ENCODE measurements around the gene ATG14. TPM values are rescaled to one million over a fixed set of nuclear protein-coding genes. Genes with fewer than 3 reads are reported as not detected.

Gene ATG14
- total and polyA plus RNA-seq, 8 donors, result 3.0 to 8.1 (median 4.7) TPM

DNA sequence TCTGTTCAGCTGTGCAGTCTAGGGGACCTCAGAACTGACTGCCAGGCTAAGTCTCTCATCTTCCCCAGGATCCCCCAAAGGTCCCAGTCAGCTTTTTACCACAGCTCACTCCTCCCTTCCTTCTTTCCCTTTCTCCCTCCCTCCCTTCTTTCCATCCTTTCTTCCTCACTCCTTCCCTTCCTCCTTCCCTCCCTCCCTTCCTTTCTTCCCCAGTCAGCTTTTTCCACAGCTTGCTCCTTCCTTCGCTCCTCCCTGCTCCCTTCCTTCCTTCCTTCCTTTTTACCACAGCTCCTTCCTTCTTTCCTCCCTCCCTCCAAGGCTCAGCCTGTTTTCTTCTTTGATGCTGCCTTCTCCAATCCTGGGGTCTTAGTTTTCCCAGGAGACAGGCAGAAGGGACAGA is 39.2 kb downstream of the ATG14 start:
- Histone ChIP-seq H3K36me3 (peaks cover 0 to 18% (median 5%) of the 10 kb centered on the region in 3 donors), H3K4me1 (no peaks in the 10 kb centered on the region), H3K4me3 (no peak overlapping the region), H3K27me3 (no peaks in the 10 kb centered on the region), H3K9me3 (no peaks in the 10 kb centered on the region), H3K27ac (no peak overlapping the region)
- ATAC-seq, result no peak
- intact Hi-C loops (cut with DNase I), result no loop called here
- 96 to 100% methylated on average over 1 of the region's 1 CpG for WGBS, 2 donors
- TF ChIP-seq, protein P1, sequence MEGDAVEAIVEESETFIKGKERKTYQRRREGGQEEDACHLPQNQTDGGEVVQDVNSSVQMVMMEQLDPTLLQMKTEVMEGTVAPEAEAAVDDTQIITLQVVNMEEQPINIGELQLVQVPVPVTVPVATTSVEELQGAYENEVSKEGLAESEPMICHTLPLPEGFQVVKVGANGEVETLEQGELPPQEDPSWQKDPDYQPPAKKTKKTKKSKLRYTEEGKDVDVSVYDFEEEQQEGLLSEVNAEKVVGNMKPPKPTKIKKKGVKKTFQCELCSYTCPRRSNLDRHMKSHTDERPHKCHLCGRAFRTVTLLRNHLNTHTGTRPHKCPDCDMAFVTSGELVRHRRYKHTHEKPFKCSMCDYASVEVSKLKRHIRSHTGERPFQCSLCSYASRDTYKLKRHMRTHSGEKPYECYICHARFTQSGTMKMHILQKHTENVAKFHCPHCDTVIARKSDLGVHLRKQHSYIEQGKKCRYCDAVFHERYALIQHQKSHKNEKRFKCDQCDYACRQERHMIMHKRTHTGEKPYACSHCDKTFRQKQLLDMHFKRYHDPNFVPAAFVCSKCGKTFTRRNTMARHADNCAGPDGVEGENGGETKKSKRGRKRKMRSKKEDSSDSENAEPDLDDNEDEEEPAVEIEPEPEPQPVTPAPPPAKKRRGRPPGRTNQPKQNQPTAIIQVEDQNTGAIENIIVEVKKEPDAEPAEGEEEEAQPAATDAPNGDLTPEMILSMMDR (IDR thresholded peaks at IDR 0.05), result no peak
- no peak for DNase-seq
- FAIRE-seq, result no peak

GRCh38 chr14:55370883-55371455 is 40.7 kb downstream of the ATG14 start:
- intact Hi-C loops (cut with DNase I), result no loop called here
- ATAC-seq, result no peak
- peaks cover 0 to 8% (median 5%) of the 10 kb centered on the region in 3 donors for H3K36me3 ChIP-seq

GRCh38 chr14:55366271-55366670 is 45.4 kb downstream of the ATG14 start:
- H3K4me1 ChIP-seq, result no peaks in the 10 kb centered on the region
- TF ChIP-seq, protein P1 (IDR thresholded peaks at IDR 0.05), result no peak
- no peak overlapping the region for H3K4me3 ChIP-seq
- WGBS, 2 donors, result 90% methylated on average over 3 of the region's 3 CpGs
- ATAC-seq (peak in 1 of 4 donors; percentile 19), FAIRE-seq (no peak), DNase-seq (no peak)
- no peaks in the 10 kb centered on the region for H3K9me3 ChIP-seq
- H3K36me3 ChIP-seq, result peaks cover 0 to 5% (median 4%) of the 10 kb centered on the region in 3 donors
- H3K27ac ChIP-seq, result no peak overlapping the region
- no peaks in the 10 kb centered on the region for H3K27me3 ChIP-seq
- intact Hi-C loops (cut with DNase I), result no loop called here

More at GRCh38 chr14:55370883-55371455, 40.7 kb downstream of the ATG14 start:
- no peak for FAIRE-seq
- TF ChIP-seq, protein P1 (IDR thresholded peaks at IDR 0.05), result no peak
- H3K27ac ChIP-seq, result no peak overlapping the region
- no peaks in the 10 kb centered on the region for H3K9me3 ChIP-seq
- DNase-seq, result no peak
- no peaks in the 10 kb centered on the region for H3K4me1 ChIP-seq
- H3K4me3 ChIP-seq, result no peak overlapping the region
- no peaks in the 10 kb centered on the region for H3K27me3 ChIP-seq
- WGBS, 2 donors, result 87 to 89% methylated on average over 11 of the region's 11 CpGs

GRCh38 chr14:55361190-55361589 is 50.4 kb downstream of the ATG14 start:
- no peaks in the 10 kb centered on the region for H3K9me3 ChIP-seq
- 95 to 97% methylated on average over 2 of the region's 2 CpGs for WGBS, 2 donors
- intact Hi-C loops (cut with DNase I), result no loop called here
- H3K27ac ChIP-seq, result no peak overlapping the region
- no peaks in the 10 kb centered on the region for H3K36me3 ChIP-seq
- H3K4me3 ChIP-seq, result no peak overlapping the region
- no peak for DNase-seq
- TF ChIP-seq, protein P1 (IDR thresholded peaks at IDR 0.05), result no peak
- no peak for FAIRE-seq
- H3K4me1 ChIP-seq, result no peaks in the 10 kb centered on the region
- no peaks in the 10 kb centered on the region for H3K27me3 ChIP-seq
- no peak for ATAC-seq

- H3K27ac ChIP-seq, result no peak overlapping the region
- TF ChIP-seq, protein P1 (IDR thresholded peaks at IDR 0.05), result no peak
- no peaks in the 10 kb centered on the region for H3K9me3 ChIP-seq
- H3K4me1 ChIP-seq, result no peaks in the 10 kb centered on the region
- WGBS, 2 donors, result 89 to 95% methylated on average over 4 of the region's 4 CpGs
- intact Hi-C loops (cut with DNase I), result loop anchor here in 1 of 3 donors (10.0 kb wide), 1 partner anchor 115 kb away; no protein-coding TSS in a partner anchor
- DNase-seq (no peak), ATAC-seq (no peak), FAIRE-seq (no peak)
- H3K27me3 ChIP-seq, result no peaks in the 10 kb centered on the region
- no peak overlapping the region for H3K4me3 ChIP-seq
- no peaks in the 10 kb centered on the region for H3K36me3 ChIP-seq
Measured at GRCh38 chr14:55359307-55359706, 52.3 kb downstream of the ATG14 start.

Data from pancreas (tissue), 10 donors.